WTC11 (cell line): ENCODE measurements around the gene SOWAHB. TPM values are rescaled to one million over a fixed set of nuclear protein-coding genes. Genes with fewer than 3 reads are reported as not detected.

ENCODE experiments used
- ATF1 ChIP-seq: sonication (generic); formaldehyde crosslinking; IDR thresholded peaks from 2 replicates; pipeline ENCODE4 v1.8.1; 2023; ENCODE audit warnings: mild to moderate bottlenecking, moderate library complexity, missing genetic modification reagents
- GABPB1 ChIP-seq: sonication (generic); formaldehyde crosslinking; IDR thresholded peaks from 2 replicates; pipeline ENCODE4 v1.8.1; 2023; ENCODE audit warnings: mild to moderate bottlenecking, missing genetic modification reagents
- GTF2I ChIP-seq: fragments of 250-450 bp; sonication (Bioruptor Pico); conservative IDR thresholded peaks from 2 replicates; pipeline ENCODE4 v1.4.0; 2021; ENCODE audit warnings: mild to moderate bottlenecking
- NFE2L1 ChIP-seq: sonication (generic); formaldehyde crosslinking; IDR thresholded peaks from 2 replicates; pipeline ENCODE4 v1.8.1; 2023; ENCODE audit warnings: missing genetic modification reagents
- NFYB ChIP-seq: sonication (generic); formaldehyde crosslinking; conservative IDR thresholded peaks from 2 replicates; pipeline ENCODE4 v1.8.0; 2022; ENCODE audit warnings: low read depth, missing genetic modification reagents
- TP53 ChIP-seq: sonication (generic); formaldehyde crosslinking; IDR thresholded peaks from 2 replicates; pipeline ENCODE4 v1.8.1; 2023; ENCODE audit warnings: mild to moderate bottlenecking, missing genetic modification reagents
- ZNF396 ChIP-seq: fragments of 250-450 bp; sonication (Bioruptor Pico); IDR thresholded peaks from 2 replicates; pipeline ENCODE4 v1.8.0; 2021; ENCODE audit warnings: mild to moderate bottlenecking, moderate library complexity, borderline replicate concordance
- total RNA-seq: library from RNA; stranded (reverse); gene quantifications from 3 replicates; pipeline ENCODE4 v1.2.3, GENCODE V29; 2021
- TF ChIP-seq, protein P1 (sequence below): sonication (generic); formaldehyde crosslinking; IDR thresholded peaks from 2 replicates; pipeline ENCODE4 v1.8.0; 2022; ENCODE audit warnings: missing genetic modification reagents
- TF ChIP-seq, protein P2 (sequence below): sonication (generic); formaldehyde crosslinking; IDR thresholded peaks from 2 replicates; pipeline ENCODE4 v1.8.1; 2023; ENCODE audit warnings: mild to moderate bottlenecking, missing genetic modification reagents, moderate library complexity
- TF ChIP-seq, protein P3 (sequence below): sonication (generic); formaldehyde crosslinking; IDR thresholded peaks from 2 replicates; pipeline ENCODE4 v1.8.1; 2023; ENCODE audit warnings: mild to moderate bottlenecking, missing genetic modification reagents
- TF ChIP-seq, protein P4 (sequence below): sonication (generic); formaldehyde crosslinking; IDR thresholded peaks from 2 replicates; pipeline ENCODE4 v1.8.0; 2023; ENCODE audit warnings: missing genetic modification reagents, mild to moderate bottlenecking, borderline replicate concordance
- TF ChIP-seq, protein P5 (sequence below): sonication (generic); formaldehyde crosslinking; IDR thresholded peaks from 2 replicates; pipeline ENCODE4 v1.8.0; 2022; ENCODE audit warnings: mild to moderate bottlenecking, missing genetic modification reagents
- TF ChIP-seq, protein P6 (sequence below): sonication (generic); formaldehyde crosslinking; IDR thresholded peaks from 2 replicates; pipeline ENCODE4 v1.8.1; 2023; ENCODE audit warnings: mild to moderate bottlenecking, missing genetic modification reagents, borderline replicate concordance
- TF ChIP-seq, protein P7 (sequence below): sonication (generic); formaldehyde crosslinking; IDR thresholded peaks from 2 replicates; pipeline ENCODE4 v1.8.0; 2022; ENCODE audit warnings: mild to moderate bottlenecking, missing genetic modification reagents
- TF ChIP-seq, protein P8 (sequence below): fragments of 250-450 bp; sonication (Bioruptor Pico); IDR thresholded peaks from 2 replicates; pipeline ENCODE4 v1.8.0; 2021; ENCODE audit warnings: mild to moderate bottlenecking
- TF ChIP-seq, protein P9 (sequence below): sonication (generic); formaldehyde crosslinking; IDR thresholded peaks from 2 replicates; pipeline ENCODE4 v1.8.0; 2022; ENCODE audit warnings: mild to moderate bottlenecking, missing genetic modification reagents

SOWAHB gene
- total RNA-seq, 1 experiment from 2014 or later, result 1.5 TPM

DNA sequence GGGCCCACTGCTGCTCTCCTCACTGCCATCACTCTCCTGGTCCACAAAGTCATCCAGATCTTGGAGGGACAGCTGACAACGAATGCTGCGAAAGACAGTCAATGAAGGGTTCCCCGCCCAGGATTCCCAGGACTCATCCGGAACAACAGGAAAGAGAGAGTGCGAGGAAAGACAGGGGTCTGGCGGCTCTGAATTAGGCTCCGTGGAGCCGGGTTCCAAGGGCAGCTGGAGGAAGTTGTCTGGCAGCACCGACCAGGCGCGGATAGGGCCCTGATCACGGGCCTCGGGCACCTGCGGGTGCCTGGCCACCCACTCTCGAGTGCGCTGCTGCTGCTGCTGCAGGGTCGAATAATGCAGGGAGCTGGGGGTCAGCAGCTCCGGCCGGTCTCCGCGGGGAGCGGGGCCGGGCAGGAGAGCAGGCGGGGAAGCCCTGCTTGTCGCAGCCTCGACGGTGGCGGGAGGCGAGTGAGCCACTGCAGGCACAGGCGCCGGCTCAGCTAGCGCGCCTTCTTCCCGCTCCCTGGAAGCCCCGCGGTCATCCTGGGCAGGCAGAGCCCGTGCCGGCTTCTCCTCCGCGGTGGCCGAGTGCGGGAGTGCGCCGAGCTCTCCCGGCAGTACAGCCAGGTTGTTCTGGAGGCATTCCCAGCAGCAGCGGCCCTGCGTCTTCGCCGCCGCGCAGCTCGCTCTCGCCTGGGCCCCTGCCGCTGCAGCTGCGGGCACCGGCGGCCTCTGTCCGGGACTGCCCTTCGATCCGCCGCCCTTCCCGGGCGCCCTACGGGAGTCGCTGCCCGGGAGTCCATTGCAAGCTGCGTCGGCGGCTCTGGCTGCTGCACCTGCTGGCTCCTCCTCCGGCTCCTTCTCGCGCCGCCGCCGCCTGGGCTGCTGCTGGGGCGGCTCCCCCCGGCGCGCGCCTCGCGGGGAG, 1.1 kb downstream of the SOWAHB start (continued):
- TF ChIP-seq, protein P1, sequence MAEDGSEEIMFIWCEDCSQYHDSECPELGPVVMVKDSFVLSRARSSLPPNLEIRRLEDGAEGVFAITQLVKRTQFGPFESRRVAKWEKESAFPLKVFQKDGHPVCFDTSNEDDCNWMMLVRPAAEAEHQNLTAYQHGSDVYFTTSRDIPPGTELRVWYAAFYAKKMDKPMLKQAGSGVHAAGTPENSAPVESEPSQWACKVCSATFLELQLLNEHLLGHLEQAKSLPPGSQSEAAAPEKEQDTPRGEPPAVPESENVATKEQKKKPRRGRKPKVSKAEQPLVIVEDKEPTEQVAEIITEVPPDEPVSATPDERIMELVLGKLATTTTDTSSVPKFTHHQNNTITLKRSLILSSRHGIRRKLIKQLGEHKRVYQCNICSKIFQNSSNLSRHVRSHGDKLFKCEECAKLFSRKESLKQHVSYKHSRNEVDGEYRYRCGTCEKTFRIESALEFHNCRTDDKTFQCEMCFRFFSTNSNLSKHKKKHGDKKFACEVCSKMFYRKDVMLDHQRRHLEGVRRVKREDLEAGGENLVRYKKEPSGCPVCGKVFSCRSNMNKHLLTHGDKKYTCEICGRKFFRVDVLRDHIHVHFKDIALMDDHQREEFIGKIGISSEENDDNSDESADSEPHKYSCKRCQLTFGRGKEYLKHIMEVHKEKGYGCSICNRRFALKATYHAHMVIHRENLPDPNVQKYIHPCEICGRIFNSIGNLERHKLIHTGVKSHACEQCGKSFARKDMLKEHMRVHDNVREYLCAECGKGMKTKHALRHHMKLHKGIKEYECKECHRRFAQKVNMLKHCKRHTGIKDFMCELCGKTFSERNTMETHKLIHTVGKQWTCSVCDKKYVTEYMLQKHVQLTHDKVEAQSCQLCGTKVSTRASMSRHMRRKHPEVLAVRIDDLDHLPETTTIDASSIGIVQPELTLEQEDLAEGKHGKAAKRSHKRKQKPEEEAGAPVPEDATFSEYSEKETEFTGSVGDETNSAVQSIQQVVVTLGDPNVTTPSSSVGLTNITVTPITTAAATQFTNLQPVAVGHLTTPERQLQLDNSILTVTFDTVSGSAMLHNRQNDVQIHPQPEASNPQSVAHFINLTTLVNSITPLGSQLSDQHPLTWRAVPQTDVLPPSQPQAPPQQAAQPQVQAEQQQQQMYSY (CRISPR knock-in tag), result no peak
- TF ChIP-seq GTF2I (CRISPR knock-in tag) (no peak), NFYB (no peak), ATF1 (CRISPR knock-in tag) (no peak), TP53 (no peak), ZNF396 (no peak), NFE2L1 (no peak), GABPB1 (CRISPR knock-in tag) (no peak)
- TF ChIP-seq, protein P2, sequence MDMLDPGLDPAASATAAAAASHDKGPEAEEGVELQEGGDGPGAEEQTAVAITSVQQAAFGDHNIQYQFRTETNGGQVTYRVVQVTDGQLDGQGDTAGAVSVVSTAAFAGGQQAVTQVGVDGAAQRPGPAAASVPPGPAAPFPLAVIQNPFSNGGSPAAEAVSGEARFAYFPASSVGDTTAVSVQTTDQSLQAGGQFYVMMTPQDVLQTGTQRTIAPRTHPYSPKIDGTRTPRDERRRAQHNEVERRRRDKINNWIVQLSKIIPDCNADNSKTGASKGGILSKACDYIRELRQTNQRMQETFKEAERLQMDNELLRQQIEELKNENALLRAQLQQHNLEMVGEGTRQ (CRISPR knock-in tag), result no peak
- TF ChIP-seq, protein P3, sequence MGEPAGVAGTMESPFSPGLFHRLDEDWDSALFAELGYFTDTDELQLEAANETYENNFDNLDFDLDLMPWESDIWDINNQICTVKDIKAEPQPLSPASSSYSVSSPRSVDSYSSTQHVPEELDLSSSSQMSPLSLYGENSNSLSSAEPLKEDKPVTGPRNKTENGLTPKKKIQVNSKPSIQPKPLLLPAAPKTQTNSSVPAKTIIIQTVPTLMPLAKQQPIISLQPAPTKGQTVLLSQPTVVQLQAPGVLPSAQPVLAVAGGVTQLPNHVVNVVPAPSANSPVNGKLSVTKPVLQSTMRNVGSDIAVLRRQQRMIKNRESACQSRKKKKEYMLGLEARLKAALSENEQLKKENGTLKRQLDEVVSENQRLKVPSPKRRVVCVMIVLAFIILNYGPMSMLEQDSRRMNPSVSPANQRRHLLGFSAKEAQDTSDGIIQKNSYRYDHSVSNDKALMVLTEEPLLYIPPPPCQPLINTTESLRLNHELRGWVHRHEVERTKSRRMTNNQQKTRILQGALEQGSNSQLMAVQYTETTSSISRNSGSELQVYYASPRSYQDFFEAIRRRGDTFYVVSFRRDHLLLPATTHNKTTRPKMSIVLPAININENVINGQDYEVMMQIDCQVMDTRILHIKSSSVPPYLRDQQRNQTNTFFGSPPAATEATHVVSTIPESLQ (CRISPR knock-in tag), result no peak
- TF ChIP-seq, protein P4, sequence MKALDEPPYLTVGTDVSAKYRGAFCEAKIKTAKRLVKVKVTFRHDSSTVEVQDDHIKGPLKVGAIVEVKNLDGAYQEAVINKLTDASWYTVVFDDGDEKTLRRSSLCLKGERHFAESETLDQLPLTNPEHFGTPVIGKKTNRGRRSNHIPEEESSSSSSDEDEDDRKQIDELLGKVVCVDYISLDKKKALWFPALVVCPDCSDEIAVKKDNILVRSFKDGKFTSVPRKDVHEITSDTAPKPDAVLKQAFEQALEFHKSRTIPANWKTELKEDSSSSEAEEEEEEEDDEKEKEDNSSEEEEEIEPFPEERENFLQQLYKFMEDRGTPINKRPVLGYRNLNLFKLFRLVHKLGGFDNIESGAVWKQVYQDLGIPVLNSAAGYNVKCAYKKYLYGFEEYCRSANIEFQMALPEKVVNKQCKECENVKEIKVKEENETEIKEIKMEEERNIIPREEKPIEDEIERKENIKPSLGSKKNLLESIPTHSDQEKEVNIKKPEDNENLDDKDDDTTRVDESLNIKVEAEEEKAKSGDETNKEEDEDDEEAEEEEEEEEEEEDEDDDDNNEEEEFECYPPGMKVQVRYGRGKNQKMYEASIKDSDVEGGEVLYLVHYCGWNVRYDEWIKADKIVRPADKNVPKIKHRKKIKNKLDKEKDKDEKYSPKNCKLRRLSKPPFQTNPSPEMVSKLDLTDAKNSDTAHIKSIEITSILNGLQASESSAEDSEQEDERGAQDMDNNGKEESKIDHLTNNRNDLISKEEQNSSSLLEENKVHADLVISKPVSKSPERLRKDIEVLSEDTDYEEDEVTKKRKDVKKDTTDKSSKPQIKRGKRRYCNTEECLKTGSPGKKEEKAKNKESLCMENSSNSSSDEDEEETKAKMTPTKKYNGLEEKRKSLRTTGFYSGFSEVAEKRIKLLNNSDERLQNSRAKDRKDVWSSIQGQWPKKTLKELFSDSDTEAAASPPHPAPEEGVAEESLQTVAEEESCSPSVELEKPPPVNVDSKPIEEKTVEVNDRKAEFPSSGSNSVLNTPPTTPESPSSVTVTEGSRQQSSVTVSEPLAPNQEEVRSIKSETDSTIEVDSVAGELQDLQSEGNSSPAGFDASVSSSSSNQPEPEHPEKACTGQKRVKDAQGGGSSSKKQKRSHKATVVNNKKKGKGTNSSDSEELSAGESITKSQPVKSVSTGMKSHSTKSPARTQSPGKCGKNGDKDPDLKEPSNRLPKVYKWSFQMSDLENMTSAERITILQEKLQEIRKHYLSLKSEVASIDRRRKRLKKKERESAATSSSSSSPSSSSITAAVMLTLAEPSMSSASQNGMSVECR (CRISPR knock-in tag), result no peak
- TF ChIP-seq, protein P5, sequence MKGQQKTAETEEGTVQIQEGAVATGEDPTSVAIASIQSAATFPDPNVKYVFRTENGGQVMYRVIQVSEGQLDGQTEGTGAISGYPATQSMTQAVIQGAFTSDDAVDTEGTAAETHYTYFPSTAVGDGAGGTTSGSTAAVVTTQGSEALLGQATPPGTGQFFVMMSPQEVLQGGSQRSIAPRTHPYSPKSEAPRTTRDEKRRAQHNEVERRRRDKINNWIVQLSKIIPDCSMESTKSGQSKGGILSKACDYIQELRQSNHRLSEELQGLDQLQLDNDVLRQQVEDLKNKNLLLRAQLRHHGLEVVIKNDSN, result no peak
- TF ChIP-seq, protein P6, sequence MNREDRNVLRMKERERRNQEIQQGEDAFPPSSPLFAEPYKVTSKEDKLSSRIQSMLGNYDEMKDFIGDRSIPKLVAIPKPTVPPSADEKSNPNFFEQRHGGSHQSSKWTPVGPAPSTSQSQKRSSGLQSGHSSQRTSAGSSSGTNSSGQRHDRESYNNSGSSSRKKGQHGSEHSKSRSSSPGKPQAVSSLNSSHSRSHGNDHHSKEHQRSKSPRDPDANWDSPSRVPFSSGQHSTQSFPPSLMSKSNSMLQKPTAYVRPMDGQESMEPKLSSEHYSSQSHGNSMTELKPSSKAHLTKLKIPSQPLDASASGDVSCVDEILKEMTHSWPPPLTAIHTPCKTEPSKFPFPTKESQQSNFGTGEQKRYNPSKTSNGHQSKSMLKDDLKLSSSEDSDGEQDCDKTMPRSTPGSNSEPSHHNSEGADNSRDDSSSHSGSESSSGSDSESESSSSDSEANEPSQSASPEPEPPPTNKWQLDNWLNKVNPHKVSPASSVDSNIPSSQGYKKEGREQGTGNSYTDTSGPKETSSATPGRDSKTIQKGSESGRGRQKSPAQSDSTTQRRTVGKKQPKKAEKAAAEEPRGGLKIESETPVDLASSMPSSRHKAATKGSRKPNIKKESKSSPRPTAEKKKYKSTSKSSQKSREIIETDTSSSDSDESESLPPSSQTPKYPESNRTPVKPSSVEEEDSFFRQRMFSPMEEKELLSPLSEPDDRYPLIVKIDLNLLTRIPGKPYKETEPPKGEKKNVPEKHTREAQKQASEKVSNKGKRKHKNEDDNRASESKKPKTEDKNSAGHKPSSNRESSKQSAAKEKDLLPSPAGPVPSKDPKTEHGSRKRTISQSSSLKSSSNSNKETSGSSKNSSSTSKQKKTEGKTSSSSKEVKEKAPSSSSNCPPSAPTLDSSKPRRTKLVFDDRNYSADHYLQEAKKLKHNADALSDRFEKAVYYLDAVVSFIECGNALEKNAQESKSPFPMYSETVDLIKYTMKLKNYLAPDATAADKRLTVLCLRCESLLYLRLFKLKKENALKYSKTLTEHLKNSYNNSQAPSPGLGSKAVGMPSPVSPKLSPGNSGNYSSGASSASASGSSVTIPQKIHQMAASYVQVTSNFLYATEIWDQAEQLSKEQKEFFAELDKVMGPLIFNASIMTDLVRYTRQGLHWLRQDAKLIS (CRISPR knock-in tag), result no peak
- TF ChIP-seq, protein P7, sequence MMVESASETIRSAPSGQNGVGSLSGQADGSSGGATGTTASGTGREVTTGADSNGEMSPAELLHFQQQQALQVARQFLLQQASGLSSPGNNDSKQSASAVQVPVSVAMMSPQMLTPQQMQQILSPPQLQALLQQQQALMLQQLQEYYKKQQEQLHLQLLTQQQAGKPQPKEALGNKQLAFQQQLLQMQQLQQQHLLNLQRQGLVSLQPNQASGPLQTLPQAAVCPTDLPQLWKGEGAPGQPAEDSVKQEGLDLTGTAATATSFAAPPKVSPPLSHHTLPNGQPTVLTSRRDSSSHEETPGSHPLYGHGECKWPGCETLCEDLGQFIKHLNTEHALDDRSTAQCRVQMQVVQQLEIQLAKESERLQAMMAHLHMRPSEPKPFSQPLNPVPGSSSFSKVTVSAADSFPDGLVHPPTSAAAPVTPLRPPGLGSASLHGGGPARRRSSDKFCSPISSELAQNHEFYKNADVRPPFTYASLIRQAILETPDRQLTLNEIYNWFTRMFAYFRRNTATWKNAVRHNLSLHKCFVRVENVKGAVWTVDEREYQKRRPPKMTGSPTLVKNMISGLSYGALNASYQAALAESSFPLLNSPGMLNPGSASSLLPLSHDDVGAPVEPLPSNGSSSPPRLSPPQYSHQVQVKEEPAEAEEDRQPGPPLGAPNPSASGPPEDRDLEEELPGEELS (CRISPR knock-in tag), result no peak; the same call in 1 of the 2 replicates
- TF ChIP-seq, protein P8, sequence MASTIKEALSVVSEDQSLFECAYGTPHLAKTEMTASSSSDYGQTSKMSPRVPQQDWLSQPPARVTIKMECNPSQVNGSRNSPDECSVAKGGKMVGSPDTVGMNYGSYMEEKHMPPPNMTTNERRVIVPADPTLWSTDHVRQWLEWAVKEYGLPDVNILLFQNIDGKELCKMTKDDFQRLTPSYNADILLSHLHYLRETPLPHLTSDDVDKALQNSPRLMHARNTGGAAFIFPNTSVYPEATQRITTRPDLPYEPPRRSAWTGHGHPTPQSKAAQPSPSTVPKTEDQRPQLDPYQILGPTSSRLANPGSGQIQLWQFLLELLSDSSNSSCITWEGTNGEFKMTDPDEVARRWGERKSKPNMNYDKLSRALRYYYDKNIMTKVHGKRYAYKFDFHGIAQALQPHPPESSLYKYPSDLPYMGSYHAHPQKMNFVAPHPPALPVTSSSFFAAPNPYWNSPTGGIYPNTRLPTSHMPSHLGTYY, result no peak
- TF ChIP-seq, protein P9, sequence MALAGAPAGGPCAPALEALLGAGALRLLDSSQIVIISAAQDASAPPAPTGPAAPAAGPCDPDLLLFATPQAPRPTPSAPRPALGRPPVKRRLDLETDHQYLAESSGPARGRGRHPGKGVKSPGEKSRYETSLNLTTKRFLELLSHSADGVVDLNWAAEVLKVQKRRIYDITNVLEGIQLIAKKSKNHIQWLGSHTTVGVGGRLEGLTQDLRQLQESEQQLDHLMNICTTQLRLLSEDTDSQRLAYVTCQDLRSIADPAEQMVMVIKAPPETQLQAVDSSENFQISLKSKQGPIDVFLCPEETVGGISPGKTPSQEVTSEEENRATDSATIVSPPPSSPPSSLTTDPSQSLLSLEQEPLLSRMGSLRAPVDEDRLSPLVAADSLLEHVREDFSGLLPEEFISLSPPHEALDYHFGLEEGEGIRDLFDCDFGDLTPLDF, result no peak
